Stimulated activated CD8-positive, alpha-beta memory T cell treated with anti-CD3 and anti-CD28 coated beads, Interleukin-12 subunit alpha, Interleukin-12 subunit beta, amount 100 ng/mL, for 24 hours (primary cell): ENCODE data around the gene SARDH.
"Not testable (repeated sequence)": the region's sequence is repeated elsewhere in the genome, so short reads cannot be mapped to it uniquely, and the experiment has no call there.

Experiments
- DNase-seq: peaks from one replicate; pipeline ENCODE4 v3.0.0-alpha.2; 2020; ENCODE audit errors: extremely low read depth

The SARDH gene

GRCh38 chr9:133685653-133686609 lies 52.2 kb downstream of the SARDH start:
- DNase-seq = no peak

GRCh38 chr9:133684936-133685361 lies 53.2 kb downstream of the SARDH start:
- DNase-seq = no peak

GRCh38 chr9:133684121-133684935 lies 53.8 kb downstream of the SARDH start:
- DNase-seq = no peak

- no peak for DNase-seq
Observed at GRCh38 chr9:133683586-133684120, 54.5 kb downstream of the SARDH start.

GRCh38 chr9:133682818-133683585 lies 55.1 kb downstream of the SARDH start:
- no peak for DNase-seq

GRCh38 chr9:133681658-133682306 lies 56.4 kb downstream of the SARDH start:
- no peak for DNase-seq

GRCh38 chr9:133680976-133681657 lies 57.0 kb downstream of the SARDH start:
- no peak for DNase-seq

- DNase-seq = no peak
Observed at GRCh38 chr9:133680250-133680975, 57.7 kb downstream of the SARDH start.

GRCh38 chr9:133679466-133680061 lies 58.6 kb downstream of the SARDH start:
- no peak for DNase-seq

GRCh38 chr9:133679056-133679455 lies 59.1 kb downstream of the SARDH start:
- DNase-seq = no peak

- no peak for DNase-seq
Observed at GRCh38 chr9:133677126-133678010, 60.8 kb downstream of the SARDH start.

- DNase-seq = no peak
Observed at GRCh38 chr9:133676450-133676849, 61.7 kb downstream of the SARDH start.

GRCh38 chr9:133675796-133676195 lies 62.4 kb downstream of the SARDH start:
- DNase-seq = not testable (repeated sequence)

- no peak for DNase-seq
Observed at GRCh38 chr9:133674091-133674490, 64.1 kb downstream of the SARDH start.

- DNase-seq = no peak
Observed at GRCh38 chr9:133673258-133673655, 64.9 kb downstream of the SARDH start.

- no peak for DNase-seq
Observed at GRCh38 chr9:133672503-133673257, 65.5 kb downstream of the SARDH start.

- DNase-seq = no peak
Observed at GRCh38 chr9:133671371-133671770, 66.8 kb downstream of the SARDH start.

GRCh38 chr9:133670466-133670865 lies 67.7 kb downstream of the SARDH start:
- DNase-seq = no peak
